Left cardiac atrium (tissue), 4 donors: Measurements from ENCODE around the gene ATR. TPM values are rescaled to one million over a fixed set of nuclear protein-coding genes. Genes with fewer than 3 reads are reported as not detected.
"Not testable (repeated sequence)": the region's sequence is repeated elsewhere in the genome, so short reads cannot be mapped to it uniquely, and the experiment has no call there.

Source experiments
- ATAC-seq, 2 donors: fragments of 200-7000 bp; cut with Tn5 transposase; one replicate each; pipeline ENCODE4 v1.9.1; 2020; ENCODE audit warnings: mild to moderate bottlenecking in 2 of 2, moderate library complexity in 2 of 2
- DNase-seq: peaks from one replicate; pipeline ENCODE4 v3.0.0-alpha.2; 2020
- intact Hi-C, 2 donors: fragments of 100-400 bp; cut with DNase I; formaldehyde crosslinking; loops; one replicate each; pipeline versions ENCODE4 v1.14.1 to v1.15.1; 2022 to 2023
- total RNA-seq, 2 donors: library from RNA; stranded (reverse); fragmentation: NEBNext Ultra II Directional; extraction: Animal tissue kit (Norgen Biotek cat#: 25700); gene quantifications; one replicate each; pipeline ENCODE4 v1.2.1, GENCODE V29; 2021
- donor health status: DM: no; HTN: yes; CAD: no.
- donor health status: DM: no; HTN: yes; CAD: no; lungs with severe emphysema.
- donor health status: DM: yes; HTN: yes; CAD: no.
- donor health status: Dilated cardiomyopathy.

ATR gene
- total RNA-seq, 2 donors from 2014 or later, result 9.7 to 12.5 TPM

- ATAC-seq (no peak), DNase-seq (no peak)
- intact Hi-C loops, result no loop called here
Measured at GRCh38 chr3:142470826-142471225, 107.7 kb downstream of the ATR start.

- DNase-seq, result no peak
- intact Hi-C loops, result no loop called here
- no peak for ATAC-seq
Measured at GRCh38 chr3:142468456-142468855, 110.1 kb downstream of the ATR start.

GRCh38 chr3:142467768-142468167, 110.8 kb downstream of the ATR start:
- intact Hi-C loops, result no loop called here

GRCh38 chr3:142460689-142461088, 117.8 kb downstream of the ATR start:
- ATAC-seq (no peak), DNase-seq (no peak)
- intact Hi-C loops, result no loop called here

More at GRCh38 chr3:142467768-142468167, 110.8 kb downstream of the ATR start:
- no peak for DNase-seq
- no peak for ATAC-seq

GRCh38 chr3:142459929-142460328, 118.6 kb downstream of the ATR start:
- ATAC-seq (no peak), DNase-seq (no peak)
- intact Hi-C loops, result no loop called here

GRCh38 chr3:142459096-142459495, 119.4 kb downstream of the ATR start:
- no peak for DNase-seq
- no peak for ATAC-seq
- intact Hi-C loops, result no loop called here

- DNase-seq (no peak), ATAC-seq (no peak)
- intact Hi-C loops, result no loop called here
Measured at GRCh38 chr3:142450881-142451280, 127.7 kb downstream of the ATR start.

GRCh38 chr3:142450189-142450588, 128.3 kb downstream of the ATR start:
- intact Hi-C loops, result no loop called here
- no peak for ATAC-seq
- no peak for DNase-seq

GRCh38 chr3:142447852-142448823, 130.4 kb downstream of the ATR start, which contains the start of gene XRN1:
Gene XRN1, minus strand, starts transcription at chr3:142448037. Its CDS starts 93 bp downstream, at chr3:142447944.
- intact Hi-C loops, result no loop called here

GRCh38 chr3:142447301-142447851, 131.2 kb downstream of the ATR start:
- ATAC-seq (peak; percentile 47 to 67), DNase-seq (peak; percentile 38)
- intact Hi-C loops, result no loop called here

More at GRCh38 chr3:142447852-142448823, 130.4 kb downstream of the ATR start, which contains the start of gene XRN1:
- DNase-seq (peak; percentile 96), ATAC-seq (peak; percentile 100)

GRCh38 chr3:142445816-142446254, 132.7 kb downstream of the ATR start:
- intact Hi-C loops, result no loop called here
- ATAC-seq, result no peak
- DNase-seq, result no peak

- intact Hi-C loops, result no loop called here
- DNase-seq (no peak), ATAC-seq (no peak)
Measured at GRCh38 chr3:142444343-142444742, 134.2 kb downstream of the ATR start.

- intact Hi-C loops, DNase-seq, ATAC-seq: not testable (repeated sequence)
Measured at GRCh38 chr3:142443060-142443459, 135.5 kb downstream of the ATR start.

- ATAC-seq, intact Hi-C loops, DNase-seq: not testable (repeated sequence)
Measured at GRCh38 chr3:142439499-142440220, 138.9 kb downstream of the ATR start.

- ATAC-seq, intact Hi-C loops: not testable (repeated sequence)
Measured at GRCh38 chr3:142438096-142438495, 140.4 kb downstream of the ATR start.

GRCh38 chr3:142436951-142437585, 141.5 kb downstream of the ATR start:
- DNase-seq (no peak), ATAC-seq (no peak)
- intact Hi-C loops, result no loop called here

More at GRCh38 chr3:142438096-142438495, 140.4 kb downstream of the ATR start:
- DNase-seq, result not testable (repeated sequence)

GRCh38 chr3:142434503-142434902, 144.0 kb downstream of the ATR start:
- intact Hi-C loops, result no loop called here
- DNase-seq (no peak), ATAC-seq (no peak)

- DNase-seq (no peak), ATAC-seq (no peak)
- intact Hi-C loops, result no loop called here
Measured at GRCh38 chr3:142433110-142433509, 145.4 kb downstream of the ATR start.

- ATAC-seq (no peak), DNase-seq (no peak)
- intact Hi-C loops, result no loop called here
Measured at GRCh38 chr3:142429582-142429981, 149.0 kb downstream of the ATR start.
